Endothelial cell of umbilical vein (primary cell): Measurements from ENCODE around the gene MCU. TPM values are rescaled to one million over a fixed set of nuclear protein-coding genes. Genes with fewer than 3 reads are reported as not detected.
A peak's percentile ranks its signal among the peaks of the same experiment; 100 is the strongest.

Experiments used
- BruUV-seq: library from RNA; stranded (reverse); fragments of 400-500 nt; replicated peaks from 2 replicates; lab custom pipeline; 2021; lab: Mats Ljungman, UMichigan
- CTCF ChIA-PET: fragments of 300-600, 350-600 bp; sonication (Branson Sonifier 250); formaldehyde crosslinking; loops from one replicate; lab custom pipeline; 2021; ENCODE audit warnings: antibody characterized with exemption, inconsistent platforms; lab: Charles Lee
- POLR2A ChIA-PET: fragments of 300-600, 350-600 bp; sonication (Branson Sonifier 250); formaldehyde crosslinking; loops from one replicate; lab custom pipeline; 2021; ENCODE audit warnings: antibody characterized with exemption, inconsistent platforms; lab: Charles Lee
- DNase-seq: peaks from one replicate; pipeline ENCODE4 v3.0.0-alpha.2; 2011; ENCODE audit warnings: low read depth, low spot score
- FAIRE-seq: peaks from 2 replicates; lab custom pipeline; 2011; peaks lifted over from hg19 to GRCh38; lab: Jason Lieb, UNC
- H2AFZ ChIP-seq: 2 replicates; pipeline ENCODE4 v1.6.0; 2012; ENCODE audit warnings: low read depth, low read length, control low read depth, inconsistent platforms
- H3K27ac ChIP-seq: 2 replicates; pipeline ENCODE4 v1.5.1; 2011; ENCODE audit warnings: low read depth, mild to moderate bottlenecking, control low read depth, low read length, moderate library complexity; ENCODE audit not compliant: insufficient read depth
- H3K27me3 ChIP-seq, 2 experiments: 2 replicates each; pipeline versions ENCODE4 v1.6.0 to v1.6.1; 2011; ENCODE audit warnings: low read length in 2 of 2, mixed read lengths in 1 of 2; ENCODE audit not compliant: control insufficient read depth in 2 of 2, insufficient read depth in 2 of 2
- H3K36me3 ChIP-seq, 2 experiments: 2 replicates in 1 of 2; 3 replicates in 1 of 2; pipeline ENCODE4 v1.5.1; 2011; ENCODE audit warnings: low read length in 2 of 2, mild to moderate bottlenecking in 1 of 2, moderate library complexity in 1 of 2; ENCODE audit not compliant: control insufficient read depth in 2 of 2, insufficient read depth in 2 of 2; ENCODE audit errors: extremely low read depth in 1 of 2
- H3K4me1 ChIP-seq: 3 replicates; pipeline ENCODE4 v1.5.1; 2011; ENCODE audit warnings: mild to moderate bottlenecking, low read length; ENCODE audit not compliant: control insufficient read depth, insufficient read depth; ENCODE audit errors: extremely low read depth
- H3K4me2 ChIP-seq: 2 replicates; pipeline ENCODE4 v1.6.1; 2011; ENCODE audit warnings: low read length, control low read depth, mixed read lengths; ENCODE audit not compliant: insufficient read depth
- H3K4me3 ChIP-seq, 3 experiments: fragments of 200-600 bp in 1 of 3; sonication (generic), shearing (Covaris generic) in 1 of 3; replicated peaks in 1 of 3; 2 replicates each; pipeline ENCODE4 v1.5.1; 2011 to 2016; ENCODE audit warnings: control low read depth in 3 of 3, low read length in 3 of 3, mild to moderate bottlenecking in 2 of 3, inconsistent platforms in 1 of 3, low read depth in 1 of 3, moderate library complexity in 1 of 3; ENCODE audit not compliant: insufficient read depth in 1 of 3
- H3K79me2 ChIP-seq: 2 replicates; pipeline ENCODE4 v1.6.0; 2012; ENCODE audit warnings: low read length, inconsistent platforms; ENCODE audit not compliant: control insufficient read depth, insufficient read depth
- H3K9ac ChIP-seq: replicated peaks from 2 replicates; pipeline ENCODE3; 2011; ENCODE audit warnings: low read length, control low read depth; ENCODE audit not compliant: insufficient read depth; ENCODE audit errors: extremely low read depth
- H3K9me1 ChIP-seq: replicated peaks from 3 replicates; pipeline ENCODE4 v1.6.0; 2011; ENCODE audit warnings: mild to moderate bottlenecking, low read length; ENCODE audit not compliant: control insufficient read depth, insufficient read depth; ENCODE audit errors: extremely low read depth
- H3K9me3 ChIP-seq: replicated peaks from 2 replicates; pipeline ENCODE4 v1.5.1; 2012; ENCODE audit warnings: low read length, inconsistent platforms; ENCODE audit not compliant: control insufficient read depth, insufficient read depth
- H4K20me1 ChIP-seq: replicated peaks from 2 replicates; pipeline ENCODE3; 2011; ENCODE audit warnings: mild to moderate bottlenecking, low read length; ENCODE audit not compliant: control insufficient read depth, insufficient read depth; ENCODE audit errors: extremely low read depth
- EZH2 ChIP-seq: IDR thresholded peaks from 2 replicates; pipeline ENCODE4 v1.6.1; 2012; ENCODE audit warnings: borderline replicate concordance, low read depth, mild to moderate bottlenecking, moderate library complexity, low read length, inconsistent platforms; ENCODE audit not compliant: severe bottlenecking
- FOS ChIP-seq: IDR thresholded peaks from 2 replicates; pipeline ENCODE4 v1.6.1; 2011; ENCODE audit warnings: mild to moderate bottlenecking, low read length, moderate library complexity, borderline replicate concordance; ENCODE audit not compliant: insufficient read depth
- GATA2 ChIP-seq: IDR thresholded peaks from 2 replicates; pipeline ENCODE4 v1.7.0; 2011; ENCODE audit warnings: low read depth, mild to moderate bottlenecking, moderate library complexity, mixed read lengths, low read length; ENCODE audit not compliant: insufficient read length, insufficient read depth
- JUN ChIP-seq: IDR thresholded peaks from 2 replicates; pipeline ENCODE4 v1.6.1; 2011; ENCODE audit warnings: borderline replicate concordance, low read depth; ENCODE audit not compliant: insufficient read length, insufficient read depth
- MYC ChIP-seq: IDR thresholded peaks from one replicate; pipeline ENCODE4 v1.6.1; 2011; ENCODE audit warnings: mild to moderate bottlenecking, low read depth, low read length
- POLR2A ChIP-seq: IDR thresholded peaks from 2 replicates; pipeline ENCODE4 v1.6.1; 2012; ENCODE audit warnings: low read depth, mild to moderate bottlenecking, control low read depth, low read length
- POLR2AphosphoS5 ChIP-seq: IDR thresholded peaks from 2 replicates; pipeline ENCODE4 v1.6.1; 2012; ENCODE audit warnings: low read depth, mild to moderate bottlenecking, control low read depth, low read length, moderate library complexity; ENCODE audit not compliant: insufficient read depth
- dilution Hi-C: fragments of 300-500 bp; cut with MboI; formaldehyde crosslinking; loops from one replicate; pipeline ENCODE4 v1.15.0; 2019; ENCODE audit warnings: low sequenced_read_pairs; ENCODE audit not compliant: extremely low pct_ligation_motif_present
- intact Hi-C: fragments of 100-400 bp; cut with micrococcal nuclease; formaldehyde crosslinking; loops from one replicate; pipeline ENCODE4 v1.10.0; 2022
- polyA plus RNA-seq, 4 experiments: library from polyadenylated mRNA; depleted of rRNA in 3 of 4; stranded (reverse) in 3 of 4; unstranded in 1 of 4; fragments of >200 nt; gene quantifications; 2 replicates each; pipeline versions ENCODE4 v1.2.1 to v1.2.3, GENCODE V29; 2011 to 2012; ENCODE audit warnings: missing spikeins in 1 of 4
- total RNA-seq: library from RNA; stranded (reverse); gene quantifications from 2 replicates; pipeline ENCODE4 v1.2.3, GENCODE V29; 2021
- TF ChIP-seq, protein P1 (sequence below), 2 donors: IDR thresholded peaks; 1 replicate in 1 of 2; 2 replicates in 1 of 2; pipeline ENCODE4 v1.5.1; 2011; ENCODE audit warnings: low read length in 2 of 2, mild to moderate bottlenecking in 2 of 2, moderate library complexity in 2 of 2, control low read depth in 1 of 2, inconsistent platforms in 1 of 2, low read depth in 1 of 2; ENCODE audit not compliant: insufficient read depth in 1 of 2; ENCODE audit errors: extremely low read depth in 1 of 2
- TF ChIP-seq, protein P2 (sequence below): IDR thresholded peaks from 2 replicates; pipeline ENCODE4 v1.6.1; 2011; ENCODE audit not compliant: insufficient read depth, insufficient read length

The MCU gene
- total and polyA plus RNA-seq, 2 donors (not counting 3 experiments of a cell fraction or from before 2014, with no cell fraction given), result 25.2 to 37.2 TPM

DNA sequence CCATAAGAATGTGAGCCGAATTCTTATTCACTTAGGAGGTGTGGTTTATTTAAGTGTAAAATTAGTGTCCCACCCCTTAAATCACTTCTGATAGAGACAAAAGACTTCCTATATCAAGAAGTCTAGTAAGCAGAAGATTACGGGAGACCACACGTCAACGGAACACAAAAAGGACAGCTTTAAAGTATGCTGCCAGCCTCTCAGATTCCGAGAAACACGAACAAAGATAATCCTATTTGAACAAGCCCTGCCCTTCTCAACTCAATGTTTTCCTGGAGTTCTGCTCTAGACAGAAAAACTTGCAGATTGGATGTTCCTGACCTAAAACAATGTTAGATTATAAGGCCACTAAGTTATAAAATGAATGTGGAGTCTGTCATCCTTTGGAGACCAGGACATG, 4.9 kb upstream of the MCU start:
- Histone ChIP-seq H3K79me2 (no peaks in the 10 kb centered on the region), H3K9me1 (no peaks in the 10 kb centered on the region), H3K4me3 (no peak overlapping the region), H3K9ac (no peak overlapping the region), H3K27me3 (no peaks in the 10 kb centered on the region), H3K9me3 (no peaks in the 10 kb centered on the region), H3K27ac (no peak overlapping the region), H2AFZ (peak overlapping the region; percentile 8), H3K36me3 (no peaks in the 10 kb centered on the region), H3K4me2 (no peak overlapping the region), H4K20me1 (no peaks in the 10 kb centered on the region), H3K4me1 (peaks cover 4% of the 10 kb centered on the region)
- dilution Hi-C loops, result no loop called here
- no TSS peak for BruUV-seq
- POLR2A ChIA-PET, result no interaction called here
- TF ChIP-seq POLR2A (no peak), FOS (no peak), EZH2 (no peak), MYC (no peak), POLR2AphosphoS5 (no peak), GATA2 (no peak), JUN (no peak)
- TF ChIP-seq, protein P1, sequence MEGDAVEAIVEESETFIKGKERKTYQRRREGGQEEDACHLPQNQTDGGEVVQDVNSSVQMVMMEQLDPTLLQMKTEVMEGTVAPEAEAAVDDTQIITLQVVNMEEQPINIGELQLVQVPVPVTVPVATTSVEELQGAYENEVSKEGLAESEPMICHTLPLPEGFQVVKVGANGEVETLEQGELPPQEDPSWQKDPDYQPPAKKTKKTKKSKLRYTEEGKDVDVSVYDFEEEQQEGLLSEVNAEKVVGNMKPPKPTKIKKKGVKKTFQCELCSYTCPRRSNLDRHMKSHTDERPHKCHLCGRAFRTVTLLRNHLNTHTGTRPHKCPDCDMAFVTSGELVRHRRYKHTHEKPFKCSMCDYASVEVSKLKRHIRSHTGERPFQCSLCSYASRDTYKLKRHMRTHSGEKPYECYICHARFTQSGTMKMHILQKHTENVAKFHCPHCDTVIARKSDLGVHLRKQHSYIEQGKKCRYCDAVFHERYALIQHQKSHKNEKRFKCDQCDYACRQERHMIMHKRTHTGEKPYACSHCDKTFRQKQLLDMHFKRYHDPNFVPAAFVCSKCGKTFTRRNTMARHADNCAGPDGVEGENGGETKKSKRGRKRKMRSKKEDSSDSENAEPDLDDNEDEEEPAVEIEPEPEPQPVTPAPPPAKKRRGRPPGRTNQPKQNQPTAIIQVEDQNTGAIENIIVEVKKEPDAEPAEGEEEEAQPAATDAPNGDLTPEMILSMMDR (IDR thresholded peaks at IDR 0.05; ENCODE audit: extremely low read depth in 1 of 2, insufficient read depth in 1 of 2, low read depth in 1 of 2, low read length in 2 of 2), result no peak
- TF ChIP-seq, protein P2, sequence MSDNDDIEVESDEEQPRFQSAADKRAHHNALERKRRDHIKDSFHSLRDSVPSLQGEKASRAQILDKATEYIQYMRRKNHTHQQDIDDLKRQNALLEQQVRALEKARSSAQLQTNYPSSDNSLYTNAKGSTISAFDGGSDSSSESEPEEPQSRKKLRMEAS, result no peak
- DNase-seq (no peak), FAIRE-seq (no peak)
- intact Hi-C loops, result no loop called here
- CTCF ChIA-PET, result no interaction called here
